ENCODE measurements around the gene FOXN3.
A peak's percentile ranks its signal among the peaks of the same experiment; 100 is the strongest.

The FOXN3 gene

DNA sequence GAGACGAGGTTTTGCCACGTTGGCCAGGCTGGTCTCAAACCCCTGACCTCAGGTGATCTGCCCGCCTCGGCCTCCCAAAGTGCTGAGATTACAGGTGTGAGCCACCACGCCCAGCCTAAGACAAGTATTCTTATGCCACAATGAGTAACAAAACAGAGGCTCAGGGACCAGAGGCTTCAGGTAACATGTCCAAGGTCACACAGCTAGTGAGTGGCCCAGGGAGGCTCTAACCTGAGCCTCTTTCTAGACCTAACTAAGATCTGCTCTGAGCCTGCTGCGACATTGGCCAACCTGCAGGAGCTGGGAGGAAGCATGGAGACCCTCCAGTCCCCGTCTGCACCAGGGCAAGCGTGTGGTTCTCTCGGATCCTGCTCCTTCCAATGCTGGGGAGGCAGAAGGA is 77.9 kb downstream of the FOXN3 start:
- H3K9me2 ChIP-seq (replicated peaks; ENCODE audit: low read depth, low read length), result no peaks in the 10 kb centered on the region
- H3K4me3 ChIP-seq (ENCODE audit: low read length, poor library complexity, severe bottlenecking), result no peak overlapping the region
- peaks cover 14% of the 10 kb centered on the region for H4K20me1 ChIP-seq (ENCODE audit: insufficient read depth, low read length, poor library complexity, severe bottlenecking)
- H3K36me3 ChIP-seq (ENCODE audit: insufficient read depth, low read length), result peaks cover 2% of the 10 kb centered on the region
- TF ChIP-seq EZH2phosphoT487 (IDR thresholded peaks at IDR 0.05; ENCODE audit: borderline replicate concordance), result no peak
- TF ChIP-seq, protein P1, sequence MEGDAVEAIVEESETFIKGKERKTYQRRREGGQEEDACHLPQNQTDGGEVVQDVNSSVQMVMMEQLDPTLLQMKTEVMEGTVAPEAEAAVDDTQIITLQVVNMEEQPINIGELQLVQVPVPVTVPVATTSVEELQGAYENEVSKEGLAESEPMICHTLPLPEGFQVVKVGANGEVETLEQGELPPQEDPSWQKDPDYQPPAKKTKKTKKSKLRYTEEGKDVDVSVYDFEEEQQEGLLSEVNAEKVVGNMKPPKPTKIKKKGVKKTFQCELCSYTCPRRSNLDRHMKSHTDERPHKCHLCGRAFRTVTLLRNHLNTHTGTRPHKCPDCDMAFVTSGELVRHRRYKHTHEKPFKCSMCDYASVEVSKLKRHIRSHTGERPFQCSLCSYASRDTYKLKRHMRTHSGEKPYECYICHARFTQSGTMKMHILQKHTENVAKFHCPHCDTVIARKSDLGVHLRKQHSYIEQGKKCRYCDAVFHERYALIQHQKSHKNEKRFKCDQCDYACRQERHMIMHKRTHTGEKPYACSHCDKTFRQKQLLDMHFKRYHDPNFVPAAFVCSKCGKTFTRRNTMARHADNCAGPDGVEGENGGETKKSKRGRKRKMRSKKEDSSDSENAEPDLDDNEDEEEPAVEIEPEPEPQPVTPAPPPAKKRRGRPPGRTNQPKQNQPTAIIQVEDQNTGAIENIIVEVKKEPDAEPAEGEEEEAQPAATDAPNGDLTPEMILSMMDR (conservative IDR thresholded peaks at IDR 0.05; ENCODE audit: low read length), result no peak
- peaks cover 21% of the 10 kb centered on the region for H3K4me1 ChIP-seq (ENCODE audit: insufficient read depth, low read length, poor library complexity, severe bottlenecking)
- no peak overlapping the region for H3K4me2 ChIP-seq (ENCODE audit: low read depth, low read length, poor library complexity, severe bottlenecking)
- no peaks in the 10 kb centered on the region for H3F3A ChIP-seq (ENCODE audit: low read depth)
- no peak overlapping the region for H2AFZ ChIP-seq (ENCODE audit: low read length)
- H3K9me3 ChIP-seq (ENCODE audit: insufficient read depth, low read depth, low read length), result no peaks in the 10 kb centered on the region
- no peak overlapping the region for H3K9ac ChIP-seq (ENCODE audit: low read depth, low read length, poor library complexity, severe bottlenecking)
- peaks cover 84% of the 10 kb centered on the region for H3K79me2 ChIP-seq (ENCODE audit: insufficient read depth, low read length)
- no peaks in the 10 kb centered on the region for H3K27me3 ChIP-seq (ENCODE audit: insufficient read depth, low read length, poor library complexity, severe bottlenecking)

DNA sequence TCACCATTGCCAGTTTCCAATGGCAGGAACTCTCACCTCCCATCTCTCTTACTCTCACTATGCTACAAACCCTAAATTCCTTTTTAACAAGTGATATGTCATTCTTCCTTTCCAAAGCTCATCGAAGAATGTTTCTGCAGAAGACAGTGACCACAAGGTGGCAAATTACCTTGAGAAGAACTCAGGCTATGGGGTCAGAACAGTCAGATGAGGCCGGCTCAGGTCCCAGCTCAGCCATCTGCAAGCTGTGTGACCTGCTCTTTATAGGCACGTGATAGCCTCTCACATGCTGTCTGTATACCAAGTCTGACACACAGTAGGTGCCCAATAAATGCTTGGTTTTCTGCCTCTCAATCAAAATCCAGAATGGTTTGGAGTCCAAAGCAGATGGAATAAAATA is 80.7 kb downstream of the FOXN3 start:
- H3K27me3 ChIP-seq (ENCODE audit: insufficient read depth, low read length, poor library complexity, severe bottlenecking), result no peaks in the 10 kb centered on the region
- H2AFZ ChIP-seq (ENCODE audit: low read length), result no peak overlapping the region
- H4K20me1 ChIP-seq (ENCODE audit: insufficient read depth, low read length, poor library complexity, severe bottlenecking), result peaks cover 17% of the 10 kb centered on the region
- H3K79me2 ChIP-seq (ENCODE audit: insufficient read depth, low read length), result peaks cover 82% of the 10 kb centered on the region
- H3K4me3 ChIP-seq (ENCODE audit: low read length, poor library complexity, severe bottlenecking), result no peak overlapping the region
- no peak overlapping the region for H3K4me2 ChIP-seq (ENCODE audit: low read depth, low read length, poor library complexity, severe bottlenecking)
- no peaks in the 10 kb centered on the region for H3K9me3 ChIP-seq (ENCODE audit: insufficient read depth, low read depth, low read length)
- no peaks in the 10 kb centered on the region; the same call in 1 of the 2 replicates for H3K36me3 ChIP-seq (ENCODE audit: insufficient read depth, low read length)
- no peaks in the 10 kb centered on the region for H3K9me2 ChIP-seq (replicated peaks; ENCODE audit: low read depth, low read length)
- peaks cover 15% of the 10 kb centered on the region for H3K4me1 ChIP-seq (ENCODE audit: insufficient read depth, low read length, poor library complexity, severe bottlenecking)
- no peak for TF ChIP-seq EZH2phosphoT487 (IDR thresholded peaks at IDR 0.05; ENCODE audit: borderline replicate concordance)
- TF ChIP-seq, protein P1 (conservative IDR thresholded peaks at IDR 0.05; ENCODE audit: low read length), result peak; percentile 50
- H3K9ac ChIP-seq (ENCODE audit: low read depth, low read length, poor library complexity, severe bottlenecking), result no peak overlapping the region
- H3F3A ChIP-seq (ENCODE audit: low read depth), result no peaks in the 10 kb centered on the region

DNA sequence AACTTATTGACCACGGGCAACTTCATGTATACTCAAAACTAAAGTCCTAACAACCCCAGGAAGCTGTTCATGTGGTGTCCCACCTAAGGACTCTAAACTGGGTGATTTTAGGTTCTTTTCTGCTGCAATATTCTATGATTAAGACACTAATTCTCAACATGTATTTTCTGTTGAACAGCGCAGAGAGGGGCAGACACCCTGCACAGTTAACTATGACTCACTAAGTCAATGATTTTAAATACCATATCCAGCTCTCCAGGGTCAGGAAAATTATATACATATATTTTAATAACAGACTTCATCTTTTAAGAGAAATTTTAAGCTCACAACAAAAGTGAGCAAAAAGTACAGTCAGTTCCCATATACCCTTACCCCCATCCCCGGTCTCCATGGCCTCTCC is 85.0 kb downstream of the FOXN3 start:
- Histone ChIP-seq H3K9ac (ENCODE audit: low read depth, low read length, poor library complexity, severe bottlenecking) (no peak overlapping the region), H3K9me2 (replicated peaks; ENCODE audit: low read depth, low read length) (no peaks in the 10 kb centered on the region), H3F3A (ENCODE audit: low read depth) (no peaks in the 10 kb centered on the region), H3K27me3 (ENCODE audit: insufficient read depth, low read length, poor library complexity, severe bottlenecking) (no peaks in the 10 kb centered on the region), H3K4me2 (ENCODE audit: low read depth, low read length, poor library complexity, severe bottlenecking) (no peak overlapping the region), H3K4me1 (ENCODE audit: insufficient read depth, low read length, poor library complexity, severe bottlenecking) (peaks cover 6% of the 10 kb centered on the region), H3K79me2 (ENCODE audit: insufficient read depth, low read length) (peaks cover 86% of the 10 kb centered on the region), H2AFZ (ENCODE audit: low read length) (no peak overlapping the region), H3K36me3 (ENCODE audit: insufficient read depth, low read length) (peaks cover 22% of the 10 kb centered on the region; the same call in 1 of the 2 replicates), H3K4me3 (ENCODE audit: low read length, poor library complexity, severe bottlenecking) (no peak overlapping the region), H3K9me3 (ENCODE audit: insufficient read depth, low read depth, low read length) (no peaks in the 10 kb centered on the region), H4K20me1 (ENCODE audit: insufficient read depth, low read length, poor library complexity, severe bottlenecking) (peaks cover 28% of the 10 kb centered on the region)
- TF ChIP-seq EZH2phosphoT487 (IDR thresholded peaks at IDR 0.05; ENCODE audit: borderline replicate concordance), result no peak
- TF ChIP-seq, protein P1 (conservative IDR thresholded peaks at IDR 0.05; ENCODE audit: low read length), result no peak
